A673 (cell line): ENCODE results near the gene XRCC4. TPM values are rescaled to one million over a fixed set of nuclear protein-coding genes. Genes with fewer than 3 reads are reported as not detected.

Source experiments
- BruUV-seq: library from RNA; stranded (reverse); fragments of 400-500 nt; replicated peaks from 2 replicates; lab custom pipeline; 2021; lab: Mats Ljungman, UMichigan
- CTCF ChIA-PET: fragments of 300-600 bp; sonication (Branson Sonifier 250); formaldehyde crosslinking; loops from one replicate; lab custom pipeline; 2022; ENCODE audit warnings: antibody characterized with exemption; lab: Charles Lee
- POLR2A ChIA-PET: fragments of 300-600 bp; sonication (Branson Sonifier 250); formaldehyde crosslinking; loops from one replicate; lab custom pipeline; 2022; ENCODE audit warnings: antibody characterized with exemption; ENCODE audit not compliant: low non-redundant PET; lab: Charles Lee
- DNase-seq: peaks from one replicate; pipeline ENCODE4 v3.0.0-alpha.2; 2015; ENCODE audit warnings: low spot score
- H3K27ac ChIP-seq: fragments of 200-600 bp; sonication (generic); 2 replicates; pipeline ENCODE4 v1.5.1; 2016; ENCODE audit warnings: mixed run types, low read depth, mild to moderate bottlenecking, mixed read lengths, antibody characterized with exemption, low read length; ENCODE audit not compliant: poor library complexity, severe bottlenecking
- H3K27me3 ChIP-seq: fragments of 200-600 bp; sonication (generic); replicated peaks from 2 replicates; pipeline ENCODE4 v1.6.1; 2017; ENCODE audit warnings: mixed run types, low read depth, mild to moderate bottlenecking, mixed read lengths, antibody characterized with exemption, low read length; ENCODE audit not compliant: insufficient read depth, poor library complexity
- H3K36me3 ChIP-seq: fragments of 200-600 bp; sonication (generic); 2 replicates; pipeline ENCODE4 v1.6.1; 2016; ENCODE audit warnings: mixed run types, mild to moderate bottlenecking, mixed read lengths, antibody characterized with exemption, low read length; ENCODE audit not compliant: insufficient read depth, poor library complexity, severe bottlenecking
- H3K4me1 ChIP-seq: fragments of 200-600 bp; sonication (generic); 2 replicates; pipeline ENCODE4 v1.6.1; 2017; ENCODE audit warnings: mixed run types, mild to moderate bottlenecking, mixed read lengths, antibody characterized with exemption, low read length; ENCODE audit not compliant: insufficient read depth, poor library complexity, severe bottlenecking
- H3K4me3 ChIP-seq: fragments of 200-600 bp; sonication (generic); 2 replicates; pipeline ENCODE4 v1.5.1; 2016; ENCODE audit warnings: low read depth, mixed run types, mild to moderate bottlenecking, mixed read lengths, low read length; ENCODE audit not compliant: poor library complexity, severe bottlenecking
- H3K9me3 ChIP-seq: fragments of 200-600 bp; sonication (generic); 2 replicates; pipeline ENCODE4 v1.6.1; 2016; ENCODE audit warnings: mixed run types, low read depth, mild to moderate bottlenecking, mixed read lengths, antibody characterized with exemption, low read length; ENCODE audit not compliant: poor library complexity, severe bottlenecking
- EZH2 ChIP-seq: fragments of 200-600 bp; sonication (generic); IDR thresholded peaks from 2 replicates; pipeline ENCODE4 v1.6.1; 2017; ENCODE audit warnings: borderline replicate concordance, low read depth, mild to moderate bottlenecking, mixed read lengths, antibody characterized with exemption, low read length; ENCODE audit not compliant: poor library complexity, severe bottlenecking
- intact Hi-C: fragments of 100-400 bp; cut with micrococcal nuclease; formaldehyde crosslinking; loops from one replicate; pipeline ENCODE4 v1.10.0; 2022; ENCODE audit not compliant: unreplicated experiment
- total RNA-seq: library from RNA; stranded (reverse); gene quantifications from 2 replicates; pipeline ENCODE4 v1.2.3, GENCODE V29; 2021
- TF ChIP-seq, protein P1 (sequence below): fragments of 300-800, 200-600 bp; sonication (generic); conservative IDR thresholded peaks from 2 replicates; pipeline ENCODE4 v1.5.1; 2017; ENCODE audit warnings: low read depth, mild to moderate bottlenecking, antibody characterized with exemption, low read length, moderate library complexity, mixed read lengths

The XRCC4 gene
- total RNA-seq, 1 experiment from 2014 or later: 8.1 TPM

DNA sequence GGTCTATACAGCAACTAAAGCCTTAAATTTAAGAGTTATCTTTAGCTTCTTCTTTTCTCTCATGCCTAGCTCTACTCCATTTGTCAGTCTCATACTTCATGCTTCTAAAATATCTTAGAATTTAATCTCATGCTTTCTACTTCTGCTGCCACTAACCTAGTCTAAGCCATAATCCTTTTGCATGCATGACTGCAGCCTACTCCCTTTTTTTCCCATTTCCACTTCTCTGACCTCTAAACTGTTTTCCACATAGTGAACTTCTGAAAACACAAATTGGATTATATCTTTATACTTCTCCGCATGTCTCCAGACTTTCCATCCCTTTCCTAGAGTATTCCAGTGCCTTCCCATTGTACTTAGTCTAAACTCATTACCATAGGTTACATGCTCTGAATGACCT, 193.0 kb downstream of the XRCC4 start:
- H3K9me3 ChIP-seq: no peaks in the 10 kb centered on the region
- no peak overlapping the region for H3K4me3 ChIP-seq
- no peak overlapping the region for H3K27ac ChIP-seq
- BruUV-seq: no TSS peak
- POLR2A ChIA-PET: no interaction called here
- no peaks in the 10 kb centered on the region for H3K27me3 ChIP-seq
- CTCF ChIA-PET: no interaction called here
- no peak for DNase-seq
- intact Hi-C loops: no loop called here
- TF ChIP-seq, protein P1, sequence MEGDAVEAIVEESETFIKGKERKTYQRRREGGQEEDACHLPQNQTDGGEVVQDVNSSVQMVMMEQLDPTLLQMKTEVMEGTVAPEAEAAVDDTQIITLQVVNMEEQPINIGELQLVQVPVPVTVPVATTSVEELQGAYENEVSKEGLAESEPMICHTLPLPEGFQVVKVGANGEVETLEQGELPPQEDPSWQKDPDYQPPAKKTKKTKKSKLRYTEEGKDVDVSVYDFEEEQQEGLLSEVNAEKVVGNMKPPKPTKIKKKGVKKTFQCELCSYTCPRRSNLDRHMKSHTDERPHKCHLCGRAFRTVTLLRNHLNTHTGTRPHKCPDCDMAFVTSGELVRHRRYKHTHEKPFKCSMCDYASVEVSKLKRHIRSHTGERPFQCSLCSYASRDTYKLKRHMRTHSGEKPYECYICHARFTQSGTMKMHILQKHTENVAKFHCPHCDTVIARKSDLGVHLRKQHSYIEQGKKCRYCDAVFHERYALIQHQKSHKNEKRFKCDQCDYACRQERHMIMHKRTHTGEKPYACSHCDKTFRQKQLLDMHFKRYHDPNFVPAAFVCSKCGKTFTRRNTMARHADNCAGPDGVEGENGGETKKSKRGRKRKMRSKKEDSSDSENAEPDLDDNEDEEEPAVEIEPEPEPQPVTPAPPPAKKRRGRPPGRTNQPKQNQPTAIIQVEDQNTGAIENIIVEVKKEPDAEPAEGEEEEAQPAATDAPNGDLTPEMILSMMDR: no peak
- H3K36me3 ChIP-seq: no peaks in the 10 kb centered on the region
- H3K4me1 ChIP-seq: no peaks in the 10 kb centered on the region

DNA sequence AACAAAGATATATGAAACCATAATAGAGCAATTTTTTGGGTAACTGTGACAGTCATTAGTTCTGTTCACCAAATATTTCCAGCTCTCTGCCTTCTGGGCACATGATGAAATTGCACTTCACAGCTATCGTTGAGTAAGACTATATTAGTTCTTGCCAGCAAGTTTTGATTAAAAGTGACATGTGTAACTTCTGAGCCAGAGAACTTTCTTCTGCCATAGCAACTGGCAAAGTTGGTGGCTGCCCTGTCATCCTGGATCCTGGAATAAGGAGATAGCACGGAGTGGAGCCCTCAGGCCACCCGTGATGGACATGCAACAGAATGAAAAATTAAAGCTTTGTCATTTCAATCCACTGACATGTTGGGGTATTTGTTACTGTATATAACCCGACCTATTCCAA, 199.8 kb downstream of the XRCC4 start:
- Histone ChIP-seq H3K9me3 (no peaks in the 10 kb centered on the region), H3K27ac (no peak overlapping the region), H3K27me3 (no peaks in the 10 kb centered on the region), H3K36me3 (no peaks in the 10 kb centered on the region), H3K4me1 (no peaks in the 10 kb centered on the region), H3K4me3 (no peak overlapping the region)
- no TSS peak for BruUV-seq
- CTCF ChIA-PET: no interaction called here
- DNase-seq: no peak
- intact Hi-C loops: no loop called here
- POLR2A ChIA-PET: no interaction called here
- TF ChIP-seq, protein P1: no peak
- TF ChIP-seq EZH2: no peak

DNA sequence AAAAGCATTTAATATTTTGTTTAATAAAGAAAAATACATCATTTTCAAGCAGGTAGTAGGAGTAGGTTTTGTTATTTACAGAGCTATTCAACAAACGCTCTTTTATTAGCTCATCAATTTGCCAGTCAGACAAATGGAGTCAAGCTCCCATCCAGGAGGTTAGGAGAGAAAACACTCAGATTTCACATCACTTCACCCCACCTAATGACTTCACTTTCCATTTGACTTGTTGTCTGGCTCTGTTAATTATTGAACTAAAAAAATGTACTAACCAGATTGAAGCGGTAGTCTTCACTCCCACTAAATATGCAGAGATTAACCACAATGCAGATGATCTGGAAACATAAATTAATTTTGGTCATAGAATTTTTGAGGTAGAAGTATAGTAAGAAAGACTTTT, 200.6 kb downstream of the XRCC4 start:
- no peak for TF ChIP-seq EZH2
- TF ChIP-seq, protein P1: no peak
- ChIA-PET CTCF (no interaction called here), POLR2A (no interaction called here)
- intact Hi-C loops: no loop called here
- Histone ChIP-seq H3K9me3 (no peaks in the 10 kb centered on the region), H3K4me1 (no peaks in the 10 kb centered on the region), H3K4me3 (no peak overlapping the region), H3K27me3 (no peaks in the 10 kb centered on the region), H3K36me3 (no peaks in the 10 kb centered on the region), H3K27ac (no peak overlapping the region)
- no peak for DNase-seq
- BruUV-seq: no TSS peak

DNA sequence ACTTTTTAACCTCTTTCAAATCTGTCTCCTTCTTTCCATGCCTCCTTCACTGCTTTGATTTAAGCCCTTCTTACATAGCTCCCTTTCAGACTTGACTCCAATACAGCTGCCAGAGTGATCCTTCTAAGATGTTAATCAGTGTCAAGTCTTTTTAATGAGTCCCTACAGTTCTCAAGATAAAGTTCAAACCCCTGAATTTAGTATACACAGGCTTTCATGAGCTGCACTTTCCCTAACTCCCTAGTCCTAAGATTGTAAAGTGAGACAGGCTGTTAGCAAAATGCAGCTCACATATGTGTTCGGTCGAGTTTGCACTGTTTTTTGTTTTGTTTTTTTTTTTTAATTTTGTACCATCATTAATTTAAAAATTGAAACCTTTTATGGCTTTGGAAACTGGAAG, 203.8 kb downstream of the XRCC4 start:
- Histone ChIP-seq H3K27ac (no peak overlapping the region), H3K4me1 (no peaks in the 10 kb centered on the region), H3K36me3 (no peaks in the 10 kb centered on the region), H3K4me3 (no peak overlapping the region), H3K27me3 (no peaks in the 10 kb centered on the region), H3K9me3 (no peaks in the 10 kb centered on the region)
- DNase-seq: no peak
- BruUV-seq: no TSS peak
- POLR2A ChIA-PET: no interaction called here
- CTCF ChIA-PET: no interaction called here
- intact Hi-C loops: no loop called here
- no peak for TF ChIP-seq EZH2
- TF ChIP-seq, protein P1: no peak
